GM12864 (cell line): ENCODE measurements around the gene C9orf50.

ENCODE experiments used
- DNase-seq: peaks from one replicate; pipeline ENCODE4 v3.0.0-alpha.2; 2011; ENCODE audit warnings: low read depth
- H3K4me3 ChIP-seq: 2 replicates; pipeline ENCODE4 v1.5.1; 2011; ENCODE audit warnings: mild to moderate bottlenecking, low read depth, low read length, control low read depth
- CTCF ChIP-seq: IDR thresholded peaks from 2 replicates; pipeline ENCODE4 v1.5.1; 2011; ENCODE audit warnings: low read depth, mild to moderate bottlenecking, moderate library complexity, low read length, control low read depth, inconsistent platforms; ENCODE audit errors: missing control alignments

The C9orf50 gene

GRCh38 chr9:129648092-129648763, 27.3 kb upstream of the C9orf50 start:
- TF ChIP-seq CTCF: no peak
- no peak for DNase-seq
- H3K4me3 ChIP-seq: no peak overlapping the region

DNA sequence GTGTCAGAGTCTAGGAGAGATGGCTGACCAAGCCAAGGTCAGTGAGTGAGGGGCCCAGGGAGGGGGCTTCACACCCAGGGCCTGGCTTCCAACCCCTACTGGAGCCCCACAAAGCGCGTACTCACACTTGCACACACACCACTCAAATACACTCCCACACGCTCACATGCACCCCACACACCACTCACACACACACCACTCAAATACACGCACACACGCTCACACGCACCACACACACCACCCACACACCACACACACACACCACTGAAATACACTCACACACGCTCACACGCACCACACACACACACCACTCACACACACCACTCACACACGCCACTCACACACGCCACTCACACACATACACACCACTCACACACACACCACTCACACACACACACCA, 26.7 kb upstream of the C9orf50 start:
- no peak for TF ChIP-seq CTCF
- no peak overlapping the region for H3K4me3 ChIP-seq
- DNase-seq: no peak

DNA sequence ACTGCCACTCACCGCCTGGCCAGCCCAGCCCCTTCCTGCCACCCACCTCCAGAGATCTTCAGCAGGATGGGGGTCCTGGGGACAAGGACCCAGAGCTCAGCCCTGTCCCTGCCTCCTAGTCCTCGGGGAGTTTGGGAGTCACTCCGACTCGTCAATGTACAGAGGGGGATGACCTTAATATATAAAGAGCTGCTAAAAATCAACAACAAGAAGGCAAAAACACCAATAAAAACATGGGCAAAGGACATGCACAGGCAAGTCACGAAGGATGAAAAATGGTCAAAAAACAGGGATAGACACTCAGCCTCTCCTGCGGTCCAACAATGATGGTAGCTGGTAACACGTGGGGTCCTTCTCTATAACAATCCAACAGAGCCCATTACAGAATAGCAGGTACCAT, 25.8 kb upstream of the C9orf50 start:
- H3K4me3 ChIP-seq: no peak overlapping the region
- TF ChIP-seq CTCF: no peak
- no peak for DNase-seq

DNA sequence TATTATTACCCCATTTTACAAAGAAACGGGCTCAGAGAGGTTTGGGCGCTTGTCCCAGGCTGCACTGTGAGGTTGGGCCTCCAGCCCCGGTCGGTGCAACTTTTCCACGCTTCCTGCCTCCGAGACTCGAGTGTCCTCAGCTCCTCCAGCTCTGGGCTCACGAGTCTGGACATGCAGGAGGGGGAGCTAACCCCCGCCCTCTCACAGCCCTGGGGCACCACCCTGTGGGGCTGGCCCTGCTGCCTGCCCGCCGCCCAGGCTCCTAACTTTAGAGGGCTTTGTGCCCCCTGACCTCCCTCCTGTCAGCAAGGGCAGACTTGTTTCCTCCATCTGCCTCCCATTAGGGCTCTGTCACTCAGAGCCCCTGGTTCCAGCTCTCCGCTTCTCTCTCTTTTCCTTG, 25.4 kb upstream of the C9orf50 start:
- H3K4me3 ChIP-seq: no peak overlapping the region
- DNase-seq: no peak
- no peak for TF ChIP-seq CTCF

DNA sequence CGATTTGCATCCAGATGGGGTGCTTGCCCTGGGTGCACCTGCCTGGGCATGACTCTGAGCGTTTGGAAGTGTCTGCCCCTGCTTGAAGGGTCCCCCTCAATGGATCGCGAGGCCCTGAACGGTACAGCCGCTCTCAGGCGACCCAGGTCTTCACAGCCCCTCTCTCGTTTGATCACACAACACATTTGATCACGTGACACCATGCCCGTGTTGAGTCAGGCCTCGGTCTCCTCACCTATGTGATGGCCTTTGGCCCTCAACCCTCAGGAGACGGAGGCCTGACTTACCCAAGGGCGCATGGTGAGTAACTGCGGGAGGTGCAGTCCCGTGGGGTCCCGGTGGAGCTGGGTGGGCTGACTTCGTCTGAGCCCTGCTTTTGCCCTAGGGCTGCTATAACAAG, 24.0 kb upstream of the C9orf50 start:
- no peak for DNase-seq
- TF ChIP-seq CTCF: no peak
- H3K4me3 ChIP-seq: no peak overlapping the region

DNA sequence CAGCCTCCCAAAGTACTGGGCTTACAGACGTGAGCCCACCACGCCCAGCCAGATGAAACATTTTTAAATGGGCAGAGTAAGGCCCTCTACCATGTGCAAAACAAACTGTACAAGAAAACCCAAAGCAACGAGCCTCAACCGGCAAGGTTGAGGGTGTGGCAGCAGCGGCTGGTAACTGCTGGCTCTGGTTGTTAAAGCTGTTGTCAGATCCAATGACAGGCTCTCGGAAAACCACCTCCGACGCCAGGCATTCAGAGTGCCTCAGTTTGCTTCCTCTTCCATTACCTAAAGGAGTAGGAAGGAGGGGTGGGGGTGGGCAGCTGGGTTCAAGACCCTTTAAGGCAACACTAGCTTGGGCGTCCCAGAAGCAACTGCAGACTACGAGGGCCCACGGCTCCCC, 23.5 kb upstream of the C9orf50 start:
- DNase-seq: no peak
- no peak overlapping the region for H3K4me3 ChIP-seq
- TF ChIP-seq CTCF: no peak

GRCh38 chr9:129643706-129644105, 22.8 kb upstream of the C9orf50 start:
- no peak overlapping the region for H3K4me3 ChIP-seq
- DNase-seq: no peak
- no peak for TF ChIP-seq CTCF
